Measurements from ENCODE around the gene GP1BB. TPM values are rescaled to one million over a fixed set of nuclear protein-coding genes. Genes with fewer than 3 reads are reported as not detected.

Gene GP1BB
- 10 to 100 TPM in 3 of 9 donors, 1 to 10 TPM in 3, not detected in 3; 1.4 to 52.2 (median 10.7) TPM for total RNA-seq
- 10 to 100 TPM in 1 of 2 donors, 1 to 10 TPM in 1; 6.5 to 30.4 TPM for polyA plus RNA-seq
- long read RNA-seq, donor 1, transcript GP1BB-201 (2 exons, 1,553 nt): major isoform, 51 of 51 reads
- long read RNA-seq, donor 1, partial matches to known transcripts: 0 of 51 reads
- long read RNA-seq, donor 1, other reads (novel, unspliced or antisense): 0 of 51 reads
- long read RNA-seq, donor 2: 0 reads
- long read RNA-seq, donor 3, transcript GP1BB-201 (2 exons, 1,553 nt): major isoform, 7 of 7 reads
- long read RNA-seq, donor 3, partial matches to known transcripts: 0 of 7 reads
- long read RNA-seq, donor 3, other reads (novel, unspliced or antisense): 0 of 7 reads

DNA sequence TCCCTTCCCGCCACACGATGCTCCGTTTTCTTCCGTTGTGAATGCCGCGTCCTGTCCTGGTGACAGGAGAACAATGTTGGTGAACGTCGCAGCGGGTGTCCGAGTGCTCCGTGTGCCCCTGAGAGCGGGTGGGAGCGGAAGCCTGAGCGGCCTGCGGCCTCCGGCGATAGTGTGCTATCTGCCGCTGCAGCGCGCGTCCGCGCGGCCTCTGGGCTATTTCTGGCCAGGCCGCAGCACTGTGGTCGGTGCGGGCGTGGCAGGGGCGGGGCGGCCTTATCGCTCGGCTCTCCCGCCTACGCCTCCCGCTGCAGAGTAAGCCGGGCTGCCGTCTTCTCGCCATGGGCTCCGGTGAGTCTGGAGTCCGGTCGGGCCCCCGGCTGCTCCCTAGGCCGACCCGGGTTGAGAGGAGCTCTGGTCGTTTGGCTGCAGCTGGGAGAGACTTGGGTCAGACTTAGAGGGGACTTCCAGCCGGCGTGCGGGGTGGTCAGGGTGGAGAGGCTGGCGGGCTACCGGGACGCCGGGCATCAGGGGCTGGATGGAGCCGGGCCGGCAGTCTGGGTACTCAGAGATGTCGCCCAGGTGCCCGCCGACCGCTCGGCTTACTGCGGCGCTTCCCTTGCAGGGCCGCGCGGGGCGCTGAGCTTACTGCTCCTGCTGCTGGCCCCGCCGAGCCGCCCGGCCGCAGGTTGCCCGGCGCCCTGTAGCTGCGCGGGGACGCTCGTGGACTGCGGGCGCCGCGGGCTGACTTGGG is at the start of gene GP1BB:
Gene GP1BB (plus strand): TSS at position 308 of the 751 bp plus-strand sequence. CDS start 31 bp downstream, at position 339.
- WGBS, 4 donors: 6 to 33% (median 13%) methylated on average over 33 to 80 of the region's 80 CpGs
- Histone ChIP-seq H3K4me3 (peak within 1 kb of the TSS; percentile 8 to 49 (median 38)), H3K9me3 (no peaks in the 10 kb centered on the region), H3K36me3 (peaks cover 0 to 29% (median 14%) of the 10 kb centered on the region in 9 donors), H3K27me3 (peaks cover 0 to 51% (median 10%) of the 10 kb centered on the region in 9 donors), H3K4me1 (peaks cover 0 to 61% (median 36%) of the 10 kb centered on the region in 12 donors), H3K27ac (peak within 1 kb of the TSS in 11 of 12 donors; percentile 43 to 99 (median 80))
- TF ChIP-seq CTCF (IDR thresholded peaks at IDR 0.05): peak in 1 of 12 donors; percentile 15
- peak in 1 of 2 donors; percentile 48 for TF ChIP-seq POLR2A (IDR thresholded peaks at IDR 0.05)
- intact Hi-C loops (cut with DNase I): no loop called here
- ATAC-seq (peak; percentile 62 to 78 (median 70)), DNase-seq (peak; percentile 72 to 85 (median 75))

DNA sequence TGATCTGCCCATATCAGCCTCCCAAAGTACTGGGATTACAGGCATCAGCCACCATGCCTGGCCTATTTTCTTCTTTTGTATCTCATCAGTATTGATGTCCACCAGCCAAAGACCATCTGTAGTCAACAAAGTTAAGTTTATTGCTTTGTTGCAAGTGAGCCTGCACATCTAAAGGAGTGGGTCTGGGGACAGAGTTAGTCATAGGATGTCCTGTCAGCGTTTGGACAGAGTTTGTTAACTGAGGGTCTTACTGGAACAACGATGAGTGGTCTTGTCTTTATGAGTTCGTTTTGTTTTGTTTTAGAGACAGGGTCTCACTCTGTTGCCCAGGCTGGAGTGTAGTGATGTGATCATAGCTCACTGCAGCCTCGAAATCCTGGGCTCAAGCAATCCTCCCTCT is 49.7 kb upstream of the GP1BB start:
- TF ChIP-seq POLR2A (IDR thresholded peaks at IDR 0.05) (no peak), CTCF (IDR thresholded peaks at IDR 0.05) (no peak)
- Histone ChIP-seq H3K4me1 (peaks cover 0 to 8% (median 0%) of the 10 kb centered on the region in 12 donors), H3K9me3 (no peaks in the 10 kb centered on the region), H3K27ac (no peak overlapping the region), H3K4me3 (no peak overlapping the region), H3K27me3 (no peaks in the 10 kb centered on the region), H3K36me3 (no peaks in the 10 kb centered on the region)
- intact Hi-C loops (cut with DNase I): no loop called here
- WGBS, 4 donors: 78 to 88% (median 82%) methylated on average over 4 of the region's 4 CpGs
- DNase-seq (no peak), ATAC-seq (no peak)

DNA sequence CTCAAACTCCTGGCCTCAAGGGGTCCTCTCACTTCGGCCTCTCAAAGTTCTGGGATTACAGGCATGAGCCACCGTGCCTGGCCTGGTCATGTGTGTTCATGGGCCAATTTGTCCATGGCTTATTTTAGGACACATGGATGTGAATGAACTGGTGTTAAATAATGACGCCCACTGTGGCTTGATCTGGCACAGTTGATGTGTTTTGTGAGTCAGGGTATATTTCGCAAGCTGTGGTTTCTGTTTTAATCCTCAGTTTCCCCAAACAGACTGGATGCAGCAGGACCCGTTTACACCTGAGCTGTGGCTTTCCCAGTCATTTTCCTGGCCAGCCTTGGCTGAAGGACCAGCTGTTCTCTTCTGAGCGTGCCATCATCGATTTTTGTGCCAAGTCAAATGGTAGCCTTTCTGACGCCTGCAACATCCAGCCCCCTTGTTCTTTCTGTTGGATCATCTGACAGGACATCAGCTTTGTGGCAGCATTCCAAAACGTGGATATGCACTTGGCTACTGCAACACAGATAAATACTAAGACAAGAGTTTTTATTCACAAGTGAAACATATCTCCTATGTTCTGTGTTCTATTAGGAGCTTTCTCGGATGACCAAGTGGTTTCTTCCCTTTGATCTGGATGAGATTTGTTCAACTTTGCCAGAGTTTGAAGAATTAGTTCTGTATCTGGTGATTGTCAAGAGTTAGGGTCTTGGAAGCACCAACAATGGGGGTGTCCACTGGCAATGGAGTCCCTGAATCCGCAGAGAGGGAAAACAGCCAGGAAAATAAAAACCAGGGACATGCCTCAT is 49.0 kb upstream of the GP1BB start:
- TF ChIP-seq POLR2A (IDR thresholded peaks at IDR 0.05): no peak
- TF ChIP-seq CTCF (IDR thresholded peaks at IDR 0.05): no peak
- 70 to 76% (median 73%) methylated on average over 11 of the region's 11 CpGs for WGBS, 4 donors
- no peaks in the 10 kb centered on the region for H3K9me3 ChIP-seq
- peaks cover 0 to 6% (median 0%) of the 10 kb centered on the region in 12 donors for H3K4me1 ChIP-seq
- intact Hi-C loops (cut with DNase I): no loop called here
- H3K27me3 ChIP-seq: no peaks in the 10 kb centered on the region
- no peak overlapping the region for H3K4me3 ChIP-seq
- no peak for DNase-seq
- H3K36me3 ChIP-seq: no peaks in the 10 kb centered on the region
- no peak overlapping the region for H3K27ac ChIP-seq
- no peak for ATAC-seq
